DND-41 (cell line): Measurements from ENCODE around the gene CBX1.

Experiments used
- ATAC-seq: fragments of 200-7000 bp; cut with Tn5 transposase; 3 replicates; pipeline ENCODE4 v1.9.1; 2021; ENCODE audit warnings: low read depth; ENCODE audit not compliant: insufficient read depth
- DNase-seq: peaks from one replicate; pipeline ENCODE4 v3.0.0-alpha.2; 2020
- H2AFZ ChIP-seq: 2 replicates; pipeline ENCODE4 v1.6.0; 2012; ENCODE audit warnings: low read depth, low read length
- H3K27ac ChIP-seq: 2 replicates; pipeline ENCODE4 v1.5.1; 2012; ENCODE audit warnings: low read length, inconsistent platforms
- H3K27me3 ChIP-seq: fragments of 200-600 bp; sonication (generic); 2 replicates; pipeline ENCODE4 v1.6.0; 2012; ENCODE audit warnings: low read length, mild to moderate bottlenecking, inconsistent platforms; ENCODE audit not compliant: insufficient read depth, poor library complexity
- H3K36me3 ChIP-seq: 2 replicates; pipeline ENCODE4 v1.5.1; 2012; ENCODE audit warnings: low read length, inconsistent platforms; ENCODE audit not compliant: insufficient read depth
- H3K4me1 ChIP-seq: 2 replicates; pipeline ENCODE4 v1.5.1; 2012; ENCODE audit warnings: mild to moderate bottlenecking, low read length; ENCODE audit not compliant: insufficient read depth
- H3K4me2 ChIP-seq: 2 replicates; pipeline ENCODE4 v1.6.0; 2012; ENCODE audit warnings: mild to moderate bottlenecking, moderate library complexity, low read length, inconsistent platforms; ENCODE audit not compliant: insufficient read depth
- H3K4me3 ChIP-seq, 2 experiments: fragments of 200-600 bp in 1 of 2; shearing (Covaris generic) in 1 of 2; 2 replicates each; pipeline ENCODE4 v1.5.1; 2012 to 2016; ENCODE audit warnings: inconsistent platforms in 2 of 2, low read length in 2 of 2, mild to moderate bottlenecking in 2 of 2, low read depth in 1 of 2, moderate library complexity in 1 of 2
- H3K79me2 ChIP-seq: 2 replicates; pipeline ENCODE4 v1.6.0; 2012; ENCODE audit warnings: low read length, inconsistent platforms; ENCODE audit not compliant: insufficient read depth
- H3K9ac ChIP-seq: 2 replicates; pipeline ENCODE4 v1.6.0; 2012; ENCODE audit warnings: low read depth, mild to moderate bottlenecking, inconsistent platforms, low read length, moderate library complexity
- H3K9me3 ChIP-seq: 2 replicates; pipeline ENCODE4 v1.5.1; 2012; ENCODE audit warnings: low read length, moderate library complexity, mild to moderate bottlenecking, inconsistent platforms; ENCODE audit not compliant: insufficient read depth, severe bottlenecking
- H4K20me1 ChIP-seq: 2 replicates; pipeline ENCODE4 v1.6.0; 2012; ENCODE audit warnings: low read length; ENCODE audit not compliant: insufficient read depth
- EZH2 ChIP-seq: IDR thresholded peaks from 3 replicates; pipeline ENCODE4 v1.6.1; 2012; ENCODE audit warnings: borderline replicate concordance, low read depth, mild to moderate bottlenecking, moderate library complexity, low read length, inconsistent platforms; ENCODE audit not compliant: severe bottlenecking
- TF ChIP-seq, protein P1 (sequence below): IDR thresholded peaks from 2 replicates; pipeline ENCODE4 v1.5.1; 2012; ENCODE audit warnings: borderline replicate concordance, low read length, moderate library complexity, mild to moderate bottlenecking; ENCODE audit not compliant: poor library complexity, severe bottlenecking; ENCODE audit errors: extremely low read depth

The CBX1 gene

GRCh38 chr17:48045316-48046001, 55.8 kb downstream of the CBX1 start:
- Histone ChIP-seq H3K9me3 (no peaks in the 10 kb centered on the region), H3K4me2 (0 out of 2 replicates have a peak overlapping the region, but pooled peaks have one; percentile 65), H3K27me3 (no peaks in the 10 kb centered on the region), H3K4me1 (peaks cover 36% of the 10 kb centered on the region), H4K20me1 (peaks cover 8% of the 10 kb centered on the region), H3K27ac (no peak overlapping the region), H3K36me3 (peaks cover 3% of the 10 kb centered on the region), H3K9ac (peak overlapping the region; percentile 92; the same call in 1 of the 2 replicates), H3K79me2 (peaks cover 38% of the 10 kb centered on the region), H3K4me3 (no peak overlapping the region), H2AFZ (no peak overlapping the region)
- TF ChIP-seq EZH2 = no peak
- TF ChIP-seq, protein P1, sequence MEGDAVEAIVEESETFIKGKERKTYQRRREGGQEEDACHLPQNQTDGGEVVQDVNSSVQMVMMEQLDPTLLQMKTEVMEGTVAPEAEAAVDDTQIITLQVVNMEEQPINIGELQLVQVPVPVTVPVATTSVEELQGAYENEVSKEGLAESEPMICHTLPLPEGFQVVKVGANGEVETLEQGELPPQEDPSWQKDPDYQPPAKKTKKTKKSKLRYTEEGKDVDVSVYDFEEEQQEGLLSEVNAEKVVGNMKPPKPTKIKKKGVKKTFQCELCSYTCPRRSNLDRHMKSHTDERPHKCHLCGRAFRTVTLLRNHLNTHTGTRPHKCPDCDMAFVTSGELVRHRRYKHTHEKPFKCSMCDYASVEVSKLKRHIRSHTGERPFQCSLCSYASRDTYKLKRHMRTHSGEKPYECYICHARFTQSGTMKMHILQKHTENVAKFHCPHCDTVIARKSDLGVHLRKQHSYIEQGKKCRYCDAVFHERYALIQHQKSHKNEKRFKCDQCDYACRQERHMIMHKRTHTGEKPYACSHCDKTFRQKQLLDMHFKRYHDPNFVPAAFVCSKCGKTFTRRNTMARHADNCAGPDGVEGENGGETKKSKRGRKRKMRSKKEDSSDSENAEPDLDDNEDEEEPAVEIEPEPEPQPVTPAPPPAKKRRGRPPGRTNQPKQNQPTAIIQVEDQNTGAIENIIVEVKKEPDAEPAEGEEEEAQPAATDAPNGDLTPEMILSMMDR = no peak
- DNase-seq (no peak), ATAC-seq (no peak)

- Histone ChIP-seq H3K4me1 (peaks cover 30% of the 10 kb centered on the region), H3K27ac (no peak overlapping the region), H3K4me2 (no peak overlapping the region), H3K9ac (no peak overlapping the region), H3K9me3 (no peaks in the 10 kb centered on the region), H3K79me2 (peaks cover 32% of the 10 kb centered on the region), H3K36me3 (no peaks in the 10 kb centered on the region; the same call in 1 of the 2 replicates), H3K4me3 (no peak overlapping the region), H2AFZ (no peak overlapping the region), H3K27me3 (no peaks in the 10 kb centered on the region), H4K20me1 (peaks cover 4% of the 10 kb centered on the region; the same call in 1 of the 2 replicates)
- no peak for ATAC-seq
- no peak for DNase-seq
- no peak for TF ChIP-seq EZH2
- TF ChIP-seq, protein P1 = no peak
Measured at GRCh38 chr17:48044851-48045250, 56.4 kb downstream of the CBX1 start.

DNA sequence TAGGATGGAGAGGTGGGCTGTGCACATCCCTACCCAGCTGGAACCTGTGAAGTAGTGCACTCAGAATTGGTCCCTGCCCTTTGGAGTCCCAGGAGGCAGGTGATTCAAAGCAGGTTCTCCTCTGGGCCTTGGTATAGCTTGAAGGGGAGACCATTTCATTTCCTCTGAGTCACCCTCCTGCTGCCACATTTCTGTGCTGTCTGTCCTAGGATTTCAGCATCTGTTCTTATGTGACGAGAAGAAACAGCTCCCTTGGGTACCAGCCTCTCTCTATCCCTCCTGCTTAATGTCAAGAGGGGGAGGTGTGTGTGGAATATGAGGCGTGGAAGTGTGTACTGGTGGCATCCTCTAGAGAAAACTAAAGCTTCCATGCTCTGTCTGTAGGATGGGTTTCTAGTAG, 58.1 kb downstream of the CBX1 start:
- Histone ChIP-seq H3K27ac (no peak overlapping the region), H2AFZ (no peak overlapping the region), H3K4me1 (peaks cover 20% of the 10 kb centered on the region), H3K79me2 (peaks cover 16% of the 10 kb centered on the region), H3K36me3 (no peaks in the 10 kb centered on the region), H3K9ac (no peak overlapping the region), H3K4me2 (no peak overlapping the region), H3K4me3 (no peak overlapping the region), H3K27me3 (peaks cover 9% of the 10 kb centered on the region), H4K20me1 (no peaks in the 10 kb centered on the region), H3K9me3 (no peaks in the 10 kb centered on the region)
- DNase-seq (no peak), ATAC-seq (no peak)
- no peak for TF ChIP-seq EZH2
- TF ChIP-seq, protein P1 = no peak
